ENCODE data around the gene RNF213.
"Not testable (repeated sequence)": the region's sequence is repeated elsewhere in the genome, so short reads cannot be mapped to it uniquely, and the experiment has no call there.

The RNF213 gene

GRCh38 chr17:80236911-80237310 is 23.7 kb upstream of the RNF213 start:
- DNase-seq (ENCODE audit: low spot score) = no peak
- TF ChIP-seq CTCF (IDR thresholded peaks at IDR 0.05; ENCODE audit: extremely low read depth, missing control alignments) = no peak

- TF ChIP-seq CTCF (IDR thresholded peaks at IDR 0.05; ENCODE audit: extremely low read depth, missing control alignments) = no peak
- no peak for DNase-seq (ENCODE audit: low spot score)
Measured at GRCh38 chr17:80237386-80237785, 23.3 kb upstream of the RNF213 start.

DNA sequence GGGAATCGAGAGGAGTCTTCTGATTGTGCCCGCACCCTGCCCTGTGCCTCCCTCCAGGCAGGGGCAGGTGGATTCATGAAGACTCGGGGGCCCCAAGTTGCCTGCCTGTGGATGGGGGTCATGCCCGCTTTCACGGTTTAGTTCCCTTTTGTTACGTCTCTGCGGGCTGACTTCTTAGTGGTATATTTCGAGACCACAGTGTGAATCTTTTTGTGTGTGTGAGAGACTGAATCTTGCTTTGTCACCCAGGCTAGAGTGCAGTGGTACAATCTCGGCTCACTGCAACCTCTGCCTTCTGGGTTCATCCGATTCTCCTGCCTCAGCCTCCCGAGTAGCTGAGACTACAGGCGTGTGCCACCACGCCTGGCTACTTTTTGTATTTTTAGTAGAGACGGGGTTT is 18.1 kb upstream of the RNF213 start:
- no peak for TF ChIP-seq CTCF (IDR thresholded peaks at IDR 0.05; ENCODE audit: extremely low read depth, missing control alignments)
- no peak for DNase-seq (ENCODE audit: low spot score)

- no peak for TF ChIP-seq CTCF (IDR thresholded peaks at IDR 0.05; ENCODE audit: extremely low read depth, missing control alignments)
- no peak for DNase-seq (ENCODE audit: low spot score)
Measured at GRCh38 chr17:80243526-80244433, 16.9 kb upstream of the RNF213 start.

- DNase-seq (ENCODE audit: low spot score) = not testable (repeated sequence)
Measured at GRCh38 chr17:80244448-80244847, 16.2 kb upstream of the RNF213 start.

DNA sequence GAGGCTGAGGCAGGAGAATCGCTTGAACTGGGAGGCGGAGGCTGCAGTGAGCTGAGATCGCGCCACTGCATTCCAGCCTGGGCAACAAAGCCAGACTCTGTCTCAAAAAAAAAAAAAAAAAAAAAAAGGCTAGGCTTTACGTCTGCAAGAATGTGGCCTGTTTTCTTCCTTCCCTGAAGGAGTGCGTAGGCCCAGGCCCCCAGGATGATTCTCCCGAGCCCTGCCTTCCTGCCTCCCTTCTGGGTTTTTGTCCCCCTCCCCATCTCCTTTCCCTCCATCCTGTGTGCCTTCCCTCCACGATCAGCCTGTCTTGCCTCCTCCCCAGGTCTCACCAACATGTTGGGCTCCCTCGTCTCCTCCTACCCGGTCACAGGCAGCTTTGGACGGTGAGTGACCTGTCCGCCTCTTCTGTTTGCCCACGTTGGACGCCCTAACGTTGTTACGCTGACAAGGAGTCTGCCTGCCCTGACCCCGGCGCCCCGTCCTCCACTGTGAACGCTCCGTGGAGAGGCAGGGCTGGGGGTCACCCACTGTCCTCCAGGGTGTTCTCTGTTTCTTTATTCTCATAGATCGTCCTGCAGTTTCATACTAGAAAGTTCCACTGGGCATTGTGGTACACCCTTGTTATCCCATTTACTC is 15.7 kb upstream of the RNF213 start:
- no peak for DNase-seq (ENCODE audit: low spot score)
- TF ChIP-seq CTCF (IDR thresholded peaks at IDR 0.05; ENCODE audit: extremely low read depth, missing control alignments) = no peak

- TF ChIP-seq CTCF (IDR thresholded peaks at IDR 0.05; ENCODE audit: extremely low read depth, missing control alignments) = no peak
- no peak for DNase-seq (ENCODE audit: low spot score)
Measured at GRCh38 chr17:80245566-80246265, 14.9 kb upstream of the RNF213 start.

All from GM20000 (cell line).